ENCODE results near the gene BTLA. TPM values are rescaled to one million over a fixed set of nuclear protein-coding genes. Genes with fewer than 3 reads are reported as not detected.

Gene BTLA
- polyA plus RNA-seq, 3 donors, result 0.05 TPM; not detected in 2

DNA sequence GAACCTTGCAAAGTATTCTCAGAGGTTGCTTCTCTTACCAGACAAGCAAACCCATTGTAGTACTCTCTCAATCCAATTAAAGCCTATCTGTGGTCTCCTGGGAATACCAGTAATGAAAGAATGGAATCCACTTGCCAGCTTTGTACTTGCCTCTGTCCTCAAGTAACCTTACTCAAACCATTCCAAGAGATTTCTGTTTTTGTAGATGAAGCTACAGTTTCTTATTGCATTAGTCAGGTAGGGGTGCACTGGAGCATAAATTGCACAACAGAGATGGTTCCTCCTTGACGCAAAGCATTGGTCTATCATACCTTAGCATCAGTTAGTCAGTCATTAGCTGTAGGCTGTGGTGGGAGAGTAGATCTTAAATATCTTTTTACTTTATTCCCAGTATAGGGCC lies 52.9 kb downstream of the BTLA start:
- no peak overlapping the region for H3K27ac Mint-ChIP-seq
- no peak overlapping the region for H3K4me3 Mint-ChIP-seq
- H3K79me2 ChIP-seq (ENCODE audit: insufficient read depth, low read length), result no peaks in the 10 kb centered on the region
- H3K4me1 ChIP-seq (ENCODE audit: control insufficient read depth in 1 of 2, insufficient read depth in 2 of 2, low read length in 2 of 2), result peaks cover 0 to 4% of the 10 kb centered on the region in 2 donors
- no peaks in the 10 kb centered on the region for H3K27me3 ChIP-seq (ENCODE audit: control insufficient read depth in 2 of 2, insufficient read depth in 2 of 2, low read length in 2 of 2)
- H3K4me3 ChIP-seq (replicated peaks in 1 of 3; ENCODE audit: low read depth in 2 of 3, low read length in 3 of 3), result no peak overlapping the region
- DNase-seq, result no peak
- intact Hi-C loops (cut with micrococcal nuclease), result no loop called here
- no peak overlapping the region for H3K27ac ChIP-seq (ENCODE audit: low read depth in 1 of 2, low read length in 2 of 2)
- no peaks in the 10 kb centered on the region for H4K20me1 ChIP-seq (ENCODE audit: insufficient read depth, low read length)
- H3K4me2 ChIP-seq (replicated peaks; ENCODE audit: extremely low read depth, low read length, poor library complexity, severe bottlenecking), result no peak overlapping the region
- H3K36me3 ChIP-seq (replicated peaks in 1 of 2; ENCODE audit: control insufficient read depth in 1 of 2, insufficient read depth in 2 of 2, low read length in 2 of 2), result no peaks in the 10 kb centered on the region
- no peak overlapping the region for H2AFZ ChIP-seq (ENCODE audit: insufficient read depth, low read depth, low read length, poor library complexity, severe bottlenecking)
- peaks cover 0 to 2% (median 0%) of the 10 kb centered on the region in 7 donors for H3K9me3 Mint-ChIP-seq
- no CpG with 5 or more reads among the region's 1 CpG for WGBS (ENCODE audit: insufficient coverage)
- no peak overlapping the region for H3K9ac ChIP-seq (ENCODE audit: insufficient read depth, low read length, poor library complexity, severe bottlenecking)
- H3K27me3 Mint-ChIP-seq (ENCODE audit: low read depth in 3 of 3), result no peaks in the 10 kb centered on the region
- H3K9me3 ChIP-seq (replicated peaks in 1 of 2; ENCODE audit: control insufficient read depth in 1 of 2, insufficient read depth in 1 of 2, low read length in 2 of 2), result peaks cover 0 to 3% of the 10 kb centered on the region in 2 donors
- no peaks in the 10 kb centered on the region for H3K36me3 Mint-ChIP-seq
- TF ChIP-seq, protein P1, sequence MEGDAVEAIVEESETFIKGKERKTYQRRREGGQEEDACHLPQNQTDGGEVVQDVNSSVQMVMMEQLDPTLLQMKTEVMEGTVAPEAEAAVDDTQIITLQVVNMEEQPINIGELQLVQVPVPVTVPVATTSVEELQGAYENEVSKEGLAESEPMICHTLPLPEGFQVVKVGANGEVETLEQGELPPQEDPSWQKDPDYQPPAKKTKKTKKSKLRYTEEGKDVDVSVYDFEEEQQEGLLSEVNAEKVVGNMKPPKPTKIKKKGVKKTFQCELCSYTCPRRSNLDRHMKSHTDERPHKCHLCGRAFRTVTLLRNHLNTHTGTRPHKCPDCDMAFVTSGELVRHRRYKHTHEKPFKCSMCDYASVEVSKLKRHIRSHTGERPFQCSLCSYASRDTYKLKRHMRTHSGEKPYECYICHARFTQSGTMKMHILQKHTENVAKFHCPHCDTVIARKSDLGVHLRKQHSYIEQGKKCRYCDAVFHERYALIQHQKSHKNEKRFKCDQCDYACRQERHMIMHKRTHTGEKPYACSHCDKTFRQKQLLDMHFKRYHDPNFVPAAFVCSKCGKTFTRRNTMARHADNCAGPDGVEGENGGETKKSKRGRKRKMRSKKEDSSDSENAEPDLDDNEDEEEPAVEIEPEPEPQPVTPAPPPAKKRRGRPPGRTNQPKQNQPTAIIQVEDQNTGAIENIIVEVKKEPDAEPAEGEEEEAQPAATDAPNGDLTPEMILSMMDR (IDR thresholded peaks at IDR 0.05), result no peak
- peaks cover 10% of the 10 kb centered on the region for H3K4me1 Mint-ChIP-seq

GRCh38 chr3:112445839-112446238 lies 53.4 kb downstream of the BTLA start:
- Histone ChIP-seq H3K27ac (ENCODE audit: low read depth in 1 of 2, low read length in 2 of 2) (no peak overlapping the region), H3K79me2 (ENCODE audit: insufficient read depth, low read length) (no peaks in the 10 kb centered on the region), H3K9ac (ENCODE audit: insufficient read depth, low read length, poor library complexity, severe bottlenecking) (no peak overlapping the region), H3K36me3 (replicated peaks in 1 of 2; ENCODE audit: control insufficient read depth in 1 of 2, insufficient read depth in 2 of 2, low read length in 2 of 2) (no peaks in the 10 kb centered on the region), H3K4me2 (replicated peaks; ENCODE audit: extremely low read depth, low read length, poor library complexity, severe bottlenecking) (no peak overlapping the region), H4K20me1 (ENCODE audit: insufficient read depth, low read length) (no peaks in the 10 kb centered on the region), H3K9me3 (replicated peaks in 1 of 2; ENCODE audit: control insufficient read depth in 1 of 2, insufficient read depth in 1 of 2, low read length in 2 of 2) (peaks cover 0 to 3% of the 10 kb centered on the region in 2 donors), H2AFZ (ENCODE audit: insufficient read depth, low read depth, low read length, poor library complexity, severe bottlenecking) (no peak overlapping the region), H3K4me3 (replicated peaks in 1 of 3; ENCODE audit: low read depth in 2 of 3, low read length in 3 of 3) (no peak overlapping the region), H3K27me3 (ENCODE audit: control insufficient read depth in 2 of 2, insufficient read depth in 2 of 2, low read length in 2 of 2) (no peaks in the 10 kb centered on the region), H3K4me1 (ENCODE audit: control insufficient read depth in 1 of 2, insufficient read depth in 2 of 2, low read length in 2 of 2) (peaks cover 0 to 4% of the 10 kb centered on the region in 2 donors)
- no peaks in the 10 kb centered on the region for H3K27me3 Mint-ChIP-seq (ENCODE audit: low read depth in 3 of 3)
- peaks cover 11% of the 10 kb centered on the region for H3K4me1 Mint-ChIP-seq
- no peak overlapping the region for H3K27ac Mint-ChIP-seq
- intact Hi-C loops (cut with micrococcal nuclease), result no loop called here
- DNase-seq, result no peak
- peaks cover 0 to 3% (median 0%) of the 10 kb centered on the region in 7 donors for H3K9me3 Mint-ChIP-seq
- TF ChIP-seq, protein P1 (IDR thresholded peaks at IDR 0.05), result no peak
- no peaks in the 10 kb centered on the region for H3K36me3 Mint-ChIP-seq
- no peak overlapping the region for H3K4me3 Mint-ChIP-seq
- no CpG with 5 or more reads among the region's 2 CpGs for WGBS (ENCODE audit: insufficient coverage)

Data from CD14-positive monocyte (primary cell).